SW480 (cell line): Measurements from ENCODE around the gene PRELID3B.

Experiments
- DNase-seq: peaks from one replicate; pipeline ENCODE4 v3.0.0-alpha.2; 2016; ENCODE audit warnings: low spot score

Gene PRELID3B

GRCh38 chr20:59008715-59009336 lies 33.8 kb downstream of the PRELID3B start:
- DNase-seq = no peak

- DNase-seq = no peak
These were observed 34.7 kb downstream of the PRELID3B start for GRCh38 chr20:59007665-59008511.

- DNase-seq = peak; percentile 56
These were observed 35.5 kb downstream of the PRELID3B start, which contains the start of gene CTSZ for GRCh38 chr20:59006864-59007664. TSS of gene CTSZ (minus strand) at chr20:59007254. CDS start at chr20:59007128, 126 bp downstream.

GRCh38 chr20:59006167-59006863 lies 36.3 kb downstream of the PRELID3B start:
- no peak for DNase-seq

- no peak for DNase-seq
These were observed 36.9 kb downstream of the PRELID3B start for GRCh38 chr20:59005523-59006166.

- DNase-seq = peak; percentile 58
These were observed 37.6 kb downstream of the PRELID3B start for GRCh38 chr20:59004763-59005522.

- no peak for DNase-seq
These were observed 38.2 kb downstream of the PRELID3B start for GRCh38 chr20:59004493-59004762.

- DNase-seq = no peak
These were observed 38.6 kb downstream of the PRELID3B start for GRCh38 chr20:59003836-59004492.

- DNase-seq = no peak
These were observed 39.6 kb downstream of the PRELID3B start for GRCh38 chr20:59002874-59003399.

- no peak for DNase-seq
These were observed 40.2 kb downstream of the PRELID3B start for GRCh38 chr20:59002388-59002787.

GRCh38 chr20:59001449-59002171 lies 41.0 kb downstream of the PRELID3B start:
- no peak for DNase-seq

- no peak for DNase-seq
These were observed 41.5 kb downstream of the PRELID3B start for GRCh38 chr20:59001068-59001448.

GRCh38 chr20:59000326-59000725 lies 42.3 kb downstream of the PRELID3B start:
- DNase-seq = no peak

- DNase-seq = no peak
These were observed 43.9 kb downstream of the PRELID3B start for GRCh38 chr20:58998656-58999055.

GRCh38 chr20:58997141-58997770 lies 45.3 kb downstream of the PRELID3B start:
- no peak for DNase-seq

GRCh38 chr20:58996226-58996611 lies 46.4 kb downstream of the PRELID3B start:
- no peak for DNase-seq

- peak; percentile 44 for DNase-seq
These were observed 46.9 kb downstream of the PRELID3B start for GRCh38 chr20:58995461-58996225.
